ENCODE data around the gene TULP1.

TULP1 gene

DNA sequence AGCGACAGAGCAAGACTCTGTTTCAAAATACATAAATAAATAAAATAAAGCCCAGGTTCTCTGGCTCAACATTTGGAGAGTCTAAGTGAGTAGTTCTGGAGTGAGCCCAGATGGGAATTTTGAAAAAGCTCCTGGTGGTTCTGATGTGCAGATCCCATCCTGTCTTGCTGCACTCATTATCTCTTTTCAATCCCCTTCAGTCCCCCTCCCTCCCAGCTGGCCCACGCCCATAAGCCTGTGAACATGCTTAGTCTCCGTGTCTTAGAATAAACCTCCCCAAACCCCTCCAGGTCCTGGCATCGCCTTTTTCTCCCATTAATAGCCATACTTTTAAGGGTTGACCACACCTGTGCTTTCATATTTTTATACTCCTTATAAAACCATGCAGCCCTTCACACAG, 19.4 kb upstream of the TULP1 start:
- POLR2A ChIA-PET, result no interaction called here

DNA sequence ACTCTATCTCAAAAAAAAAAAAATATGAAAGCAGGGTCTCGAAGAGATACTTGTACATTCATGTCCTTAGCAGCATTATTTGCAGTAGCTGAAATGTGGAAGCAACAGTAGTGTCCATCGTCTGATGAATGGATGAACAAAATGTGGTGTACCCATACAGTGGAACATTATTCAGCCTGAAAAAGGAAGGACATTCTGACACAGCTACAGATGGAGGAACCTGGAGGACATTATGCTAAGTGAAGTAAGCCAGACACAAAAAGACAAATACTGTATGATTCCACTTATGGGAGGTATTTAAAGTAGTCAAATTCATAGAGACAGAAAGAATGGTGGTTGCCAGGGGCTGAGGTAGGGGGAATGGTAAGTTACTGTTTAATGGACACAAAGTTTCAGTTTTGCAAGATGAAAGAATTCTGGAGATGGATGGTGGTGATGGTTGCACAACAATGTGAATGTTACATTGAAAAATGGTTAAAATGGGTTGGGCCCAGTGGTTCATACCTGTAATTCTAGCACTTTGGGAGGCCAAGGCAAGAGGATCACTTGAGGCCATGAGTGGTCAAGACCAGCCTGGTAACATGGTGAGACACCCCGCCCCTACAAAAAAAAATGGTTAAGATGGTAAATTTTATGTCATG, 11.8 kb upstream of the TULP1 start:
- no peak for DNase-seq (ENCODE audit: low read depth, low spot score)
- POLR2A ChIA-PET, result no interaction called here
- CTCF ChIA-PET, result interaction anchor here (1.2 to 9.3 kb wide), 9 partner anchors 10 to 213 kb away, joined by 3 to 180 read pairs (median 15); partner anchors contain the start of gene ARMC12
- H3K4me3 ChIP-seq (ENCODE audit: low read depth, low read length), result no peak overlapping the region
- TF ChIP-seq, protein P1, sequence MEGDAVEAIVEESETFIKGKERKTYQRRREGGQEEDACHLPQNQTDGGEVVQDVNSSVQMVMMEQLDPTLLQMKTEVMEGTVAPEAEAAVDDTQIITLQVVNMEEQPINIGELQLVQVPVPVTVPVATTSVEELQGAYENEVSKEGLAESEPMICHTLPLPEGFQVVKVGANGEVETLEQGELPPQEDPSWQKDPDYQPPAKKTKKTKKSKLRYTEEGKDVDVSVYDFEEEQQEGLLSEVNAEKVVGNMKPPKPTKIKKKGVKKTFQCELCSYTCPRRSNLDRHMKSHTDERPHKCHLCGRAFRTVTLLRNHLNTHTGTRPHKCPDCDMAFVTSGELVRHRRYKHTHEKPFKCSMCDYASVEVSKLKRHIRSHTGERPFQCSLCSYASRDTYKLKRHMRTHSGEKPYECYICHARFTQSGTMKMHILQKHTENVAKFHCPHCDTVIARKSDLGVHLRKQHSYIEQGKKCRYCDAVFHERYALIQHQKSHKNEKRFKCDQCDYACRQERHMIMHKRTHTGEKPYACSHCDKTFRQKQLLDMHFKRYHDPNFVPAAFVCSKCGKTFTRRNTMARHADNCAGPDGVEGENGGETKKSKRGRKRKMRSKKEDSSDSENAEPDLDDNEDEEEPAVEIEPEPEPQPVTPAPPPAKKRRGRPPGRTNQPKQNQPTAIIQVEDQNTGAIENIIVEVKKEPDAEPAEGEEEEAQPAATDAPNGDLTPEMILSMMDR (IDR thresholded peaks at IDR 0.05; ENCODE audit: insufficient read depth, low read length, missing control alignments), result no peak

More for the DNA sequence above, 19.4 kb upstream of the TULP1 start:
- no peak for DNase-seq (ENCODE audit: low read depth, low spot score)
- H3K4me3 ChIP-seq (ENCODE audit: low read depth, low read length), result no peak overlapping the region
- CTCF ChIA-PET, result interaction anchor here (0.9 to 3.6 kb wide), 4 partner anchors 10 to 205 kb away, joined by 3 to 28 read pairs (median 14); partner anchors contain the start of genes ARMC12 and TEAD3
- TF ChIP-seq, protein P1 (IDR thresholded peaks at IDR 0.05; ENCODE audit: insufficient read depth, low read length, missing control alignments), result no peak

DNA sequence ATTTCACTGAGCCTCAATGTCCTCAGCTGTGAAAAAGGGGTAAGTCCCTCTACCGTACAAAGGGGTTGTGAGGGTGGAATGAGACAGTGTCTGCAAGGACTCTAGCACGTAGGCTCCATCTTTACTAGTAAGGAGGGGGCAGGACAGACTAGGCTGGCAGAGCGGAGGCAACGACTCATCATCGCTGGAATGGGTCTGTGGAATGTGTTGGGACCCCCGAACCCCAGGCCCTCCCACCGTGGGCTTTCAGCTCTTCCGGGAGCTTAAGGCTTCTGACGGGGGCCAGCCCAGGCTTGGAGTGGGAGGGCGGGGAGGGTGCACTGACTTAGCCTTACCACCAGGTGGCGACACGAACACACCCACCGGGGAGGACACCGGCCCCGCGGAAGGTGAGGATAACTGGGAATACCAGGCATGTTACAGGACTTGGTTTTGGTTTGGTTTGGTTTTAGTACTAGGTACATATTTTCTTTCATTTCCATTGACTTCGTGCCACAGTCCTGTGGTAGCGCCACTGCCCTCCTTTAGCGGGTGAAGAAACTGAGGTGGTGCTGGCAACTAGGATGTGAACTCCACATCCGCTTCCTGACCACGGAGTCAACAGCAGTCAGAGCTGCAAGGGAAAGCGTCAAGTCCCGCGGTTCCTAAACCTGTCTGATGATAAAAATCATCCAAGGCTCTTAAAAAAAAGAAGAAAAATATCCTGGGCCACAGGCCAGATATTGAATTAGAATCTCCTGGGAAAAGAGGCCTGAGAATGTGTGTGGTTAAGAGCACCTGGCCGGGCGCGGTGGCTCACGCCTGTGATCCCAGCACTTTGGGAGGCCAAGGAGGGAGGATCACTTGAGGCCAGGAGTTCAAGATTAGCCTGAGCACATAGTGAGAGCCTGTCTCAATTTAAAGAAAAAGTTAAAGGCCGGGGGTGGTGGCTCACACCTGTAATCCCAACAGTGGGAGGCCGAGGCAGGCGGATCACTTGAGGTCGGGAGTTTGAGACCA, 10.3 kb upstream of the TULP1 start:
- ChIA-PET CTCF (interaction anchor here (0.6 to 9.3 kb wide), 44 partner anchors 8 to 572 kb away, joined by 3 to 180 read pairs (median 4); partner anchors contain the start of genes ARMC12 and TEAD3), POLR2A (no interaction called here)
- TF ChIP-seq, protein P1 (IDR thresholded peaks at IDR 0.05; ENCODE audit: insufficient read depth, low read length, missing control alignments), result peak; percentile 95
- no peak for DNase-seq (ENCODE audit: low read depth, low spot score)
- no peak overlapping the region for H3K4me3 ChIP-seq (ENCODE audit: low read depth, low read length)

DNA sequence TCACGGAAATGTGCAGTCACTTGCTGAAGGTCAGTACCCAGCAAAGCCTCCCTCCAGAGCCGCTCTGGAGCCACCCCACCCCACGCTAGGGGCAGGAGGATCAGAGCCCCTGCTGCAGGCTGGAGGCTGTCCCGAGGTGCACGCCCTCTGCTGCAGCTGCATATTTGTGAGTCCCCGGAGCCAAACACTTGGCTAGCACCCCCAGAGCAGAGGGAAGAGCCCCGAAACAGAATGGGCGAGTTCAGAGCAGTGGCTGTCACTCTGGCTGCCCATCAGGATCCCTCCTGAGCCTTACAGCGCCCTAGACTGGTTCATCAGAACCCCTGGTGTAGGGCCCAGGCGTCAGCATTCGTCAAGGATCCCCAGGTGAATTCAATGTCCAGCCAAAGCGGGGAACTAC, 9.5 kb upstream of the TULP1 start:
- ChIA-PET CTCF (interaction anchor here (0.6 to 9.3 kb wide), 34 partner anchors 8 to 565 kb away, joined by 3 to 180 read pairs (median 4); partner anchors contain the start of genes ARMC12 and TEAD3), POLR2A (no interaction called here)
- TF ChIP-seq, protein P1 (IDR thresholded peaks at IDR 0.05; ENCODE audit: insufficient read depth, low read length, missing control alignments), result no peak
- DNase-seq (ENCODE audit: low read depth, low spot score), result no peak
- H3K4me3 ChIP-seq (ENCODE audit: low read depth, low read length), result no peak overlapping the region

DNA sequence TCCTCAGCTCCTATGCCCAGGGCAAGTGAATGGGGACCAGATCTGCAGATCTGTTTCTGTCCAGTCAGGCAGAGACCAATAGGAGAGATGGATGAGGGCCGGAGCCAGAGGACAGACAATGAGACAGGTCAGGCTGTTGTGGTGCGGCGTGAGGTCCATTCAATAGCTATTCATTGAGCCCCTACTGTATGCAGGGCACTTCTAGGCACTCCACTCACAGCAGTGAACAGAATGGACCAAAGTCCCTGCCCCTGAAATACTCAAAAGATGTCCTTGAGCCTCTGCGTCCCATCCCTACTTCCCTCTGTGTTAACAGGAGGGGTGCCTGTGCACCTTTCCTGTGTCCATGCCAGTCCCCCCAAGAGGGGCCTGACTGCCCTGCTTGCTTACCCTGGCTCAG, 8.5 kb upstream of the TULP1 start:
- CTCF ChIA-PET, result interaction anchor here (1.0 to 9.3 kb wide), 13 partner anchors 10 to 216 kb away, joined by 3 to 180 read pairs (median 8); partner anchors contain the start of genes ARMC12 and TEAD3
- POLR2A ChIA-PET, result no interaction called here

More for the DNA sequence above, 8.5 kb upstream of the TULP1 start:
- TF ChIP-seq, protein P1 (IDR thresholded peaks at IDR 0.05; ENCODE audit: insufficient read depth, low read length, missing control alignments), result no peak
- no peak for DNase-seq (ENCODE audit: low read depth, low spot score)
- no peak overlapping the region for H3K4me3 ChIP-seq (ENCODE audit: low read depth, low read length)
